Hematopoietic multipotent progenitor cell treated with erythropoietin and hydrocortisone succinate and interleukin-3 and kit ligand, for 6 days (in vitro differentiated cells): ENCODE results near the gene EMC9.

Experiments
- DNase-seq: peaks from one replicate; pipeline ENCODE4 v3.0.0-alpha.2; 2015

Gene EMC9

DNA sequence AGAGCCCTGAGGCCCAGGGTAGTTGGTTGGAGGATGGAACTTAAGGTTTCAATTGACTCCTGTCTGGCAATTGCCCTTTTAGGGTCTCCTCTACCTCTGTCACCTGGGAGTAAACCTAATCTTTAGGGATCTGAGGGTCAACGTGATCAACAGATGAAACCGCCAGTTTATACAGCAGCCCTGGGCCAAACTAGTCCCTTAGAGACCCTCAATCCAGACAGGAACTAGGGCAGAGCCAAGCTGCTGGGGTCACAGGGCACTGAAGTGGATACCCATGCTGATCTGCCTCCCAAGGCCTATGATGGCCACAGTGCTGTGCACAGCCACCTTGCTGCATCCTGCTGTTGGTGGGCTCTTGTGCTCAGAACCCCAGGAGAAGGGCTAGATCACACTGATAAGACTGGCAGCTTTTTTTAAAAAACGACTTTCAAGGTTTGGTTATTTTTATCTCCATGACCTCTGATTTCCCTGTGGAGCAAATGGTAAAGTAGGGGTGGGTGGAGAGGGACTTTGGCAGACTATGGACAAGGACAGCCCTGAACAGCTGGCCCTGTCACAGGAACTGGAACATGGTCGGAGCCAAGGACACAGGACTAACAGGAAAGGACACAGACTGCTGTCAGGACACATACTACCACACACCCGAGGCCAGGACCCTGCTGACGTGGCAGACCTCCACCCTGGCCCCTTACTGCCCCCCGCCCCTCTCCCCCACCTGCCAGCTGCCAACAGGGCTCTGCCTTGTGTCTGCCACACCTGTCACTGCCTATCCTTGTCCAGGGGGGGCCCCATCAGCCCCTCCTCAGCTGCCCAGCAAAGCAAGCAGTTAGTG, 10.5 kb downstream of the EMC9 start:
- no peak for DNase-seq

DNA sequence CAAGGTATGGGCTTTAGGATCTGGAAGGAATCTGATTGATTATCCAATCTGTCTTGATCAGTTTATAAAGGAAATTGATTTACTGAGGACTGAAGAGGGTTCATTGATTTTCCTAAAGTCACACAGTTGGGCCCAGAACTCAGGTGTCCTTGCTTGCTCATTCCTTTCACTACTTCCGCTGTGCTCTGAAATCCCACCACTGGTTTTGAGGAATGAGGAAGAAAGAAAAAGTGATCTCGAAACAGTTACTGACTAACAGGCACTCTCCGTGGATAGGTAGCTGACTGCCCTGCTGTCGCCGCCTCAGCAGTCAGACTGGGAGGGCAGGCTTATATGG, 11.0 kb downstream of the EMC9 start, which contains the start of gene FITM1:
Gene FITM1, plus strand, starts transcription at position 280 of the 337 bp plus-strand sequence. CDS start 905 bp downstream, outside the sequence.
- no peak for DNase-seq

DNA sequence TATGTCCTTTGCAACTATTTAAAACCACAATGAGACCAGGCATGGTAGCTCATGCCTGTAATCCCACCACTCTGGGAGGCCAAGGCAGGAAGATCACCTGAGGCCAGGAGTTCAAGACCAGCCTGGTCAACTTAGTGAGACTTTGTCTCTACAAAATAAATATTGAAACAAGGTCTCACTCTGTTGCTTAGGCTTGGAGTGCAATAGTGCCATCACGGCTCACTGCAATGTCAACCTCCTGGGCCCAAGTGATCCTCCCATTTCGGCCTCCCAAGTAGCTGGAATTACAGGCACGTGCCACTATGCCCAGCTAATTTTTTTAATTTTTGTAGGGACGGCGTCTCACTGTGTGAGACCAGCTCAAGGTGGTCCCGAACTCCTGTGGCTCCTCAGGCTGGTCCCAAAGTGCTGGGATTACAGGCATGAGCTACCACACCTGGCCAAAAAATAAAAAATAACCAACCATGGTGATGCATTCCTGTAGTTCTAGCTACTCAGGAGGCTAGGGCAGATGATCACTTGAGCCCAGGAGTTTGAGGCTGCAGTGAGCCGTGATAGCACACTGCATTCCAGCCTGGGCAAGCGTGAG, 11.9 kb downstream of the EMC9 start:
- no peak for DNase-seq

DNA sequence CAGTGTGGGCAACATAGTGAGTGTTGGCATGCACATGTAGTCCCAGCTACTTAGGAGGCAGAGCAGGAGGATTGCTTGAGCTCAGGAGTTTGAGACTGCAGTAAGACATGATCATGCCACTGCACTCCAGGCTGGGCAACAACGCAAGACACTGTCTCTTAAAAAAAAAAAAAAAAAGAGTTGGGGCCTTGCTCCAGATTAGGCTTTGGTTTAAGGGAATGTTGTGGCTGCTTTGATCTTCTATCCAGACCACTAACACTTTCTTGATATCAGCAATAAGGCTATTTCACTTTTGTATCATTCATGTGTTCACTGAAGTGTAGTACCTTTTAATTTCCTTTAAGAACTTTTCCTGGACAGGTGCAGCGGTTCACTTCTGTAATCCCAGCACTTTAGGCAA, 13.7 kb downstream of the EMC9 start:
- no peak for DNase-seq

DNA sequence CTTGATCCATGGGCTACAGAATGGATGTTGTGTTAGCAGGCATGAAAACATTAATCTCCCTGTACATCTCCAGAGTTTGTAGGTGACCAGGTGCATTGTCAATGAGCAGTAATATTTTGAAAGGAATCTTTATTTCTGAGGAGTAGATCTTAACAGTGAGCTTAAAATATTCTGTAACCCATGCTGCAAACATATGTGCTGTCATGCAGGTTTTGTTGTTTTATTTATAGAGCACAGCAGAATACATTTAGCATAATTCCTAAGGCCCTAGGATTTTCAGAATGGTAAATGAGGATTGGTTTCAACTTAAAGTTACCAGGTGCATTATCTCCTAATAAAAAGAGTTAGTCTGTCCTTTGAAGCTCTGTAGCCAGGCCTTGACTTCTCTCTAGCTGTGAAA, 14.5 kb downstream of the EMC9 start:
- no peak for DNase-seq

DNA sequence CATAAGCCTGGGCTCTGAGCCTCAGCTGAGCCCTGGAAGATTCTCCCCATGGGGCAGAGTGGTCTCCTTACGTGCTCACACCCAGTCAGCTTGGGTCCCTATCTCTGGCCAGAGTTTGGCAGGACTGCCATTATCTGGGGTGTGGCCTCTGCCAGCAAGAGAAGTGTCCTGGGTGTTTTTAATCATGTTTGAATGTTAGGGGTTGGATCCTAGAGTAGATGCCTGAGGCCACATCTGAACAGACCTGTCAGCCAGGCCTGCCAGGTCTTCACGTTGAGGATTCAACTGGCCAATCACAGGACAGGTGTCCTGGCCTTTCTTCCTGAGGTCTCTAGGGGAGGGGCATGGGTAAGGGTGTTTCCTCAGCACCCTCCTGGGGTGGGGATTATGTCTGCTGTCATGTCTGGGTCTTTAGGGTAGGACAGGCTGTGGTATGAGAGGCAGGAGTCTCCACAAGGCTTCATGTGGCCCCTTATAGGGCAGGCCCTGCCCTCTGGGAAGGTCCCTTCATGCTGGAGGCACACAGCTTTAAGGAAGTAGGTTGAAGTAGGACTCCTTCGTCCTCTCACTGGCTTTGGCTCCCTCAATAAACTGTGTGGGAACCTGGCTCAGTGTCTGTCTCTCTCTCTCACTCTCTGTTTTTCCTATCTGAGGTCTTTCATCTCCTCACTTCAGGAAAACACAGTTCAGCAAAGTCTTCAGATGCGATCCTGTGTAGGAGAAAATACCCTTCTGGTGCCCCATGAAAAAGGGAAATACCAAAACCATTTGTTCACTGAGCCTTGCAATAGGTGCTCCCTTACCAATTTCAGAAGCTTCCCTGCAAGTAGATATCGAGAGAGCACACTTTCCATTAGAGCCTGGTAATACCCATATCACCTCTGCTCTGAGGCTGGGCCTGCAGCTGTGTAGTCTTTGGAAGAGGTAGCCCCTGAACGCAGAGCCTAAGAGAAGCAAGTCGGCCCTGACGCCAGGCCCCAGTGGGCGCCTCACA, 17.7 kb downstream of the EMC9 start:
- peak; percentile 96 for DNase-seq

DNA sequence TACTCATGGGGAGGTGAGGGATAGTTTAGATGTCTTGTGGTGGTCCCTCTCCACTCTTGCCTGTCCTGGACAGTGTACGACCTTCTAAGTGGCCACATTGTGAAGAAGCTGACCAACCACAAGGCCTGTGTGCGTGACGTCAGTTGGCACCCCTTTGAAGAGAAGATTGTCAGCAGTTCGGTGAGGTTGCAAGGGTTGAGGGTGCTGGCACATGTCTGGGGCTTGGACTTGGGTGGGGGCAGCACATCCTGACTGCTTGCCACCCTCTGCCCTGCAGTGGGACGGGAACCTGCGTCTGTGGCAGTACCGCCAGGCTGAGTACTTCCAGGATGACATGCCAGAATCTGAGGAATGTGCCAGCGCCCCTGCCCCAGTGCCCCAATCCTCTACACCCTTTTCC, 18.5 kb downstream of the EMC9 start:
- DNase-seq, result peak; percentile 32

DNA sequence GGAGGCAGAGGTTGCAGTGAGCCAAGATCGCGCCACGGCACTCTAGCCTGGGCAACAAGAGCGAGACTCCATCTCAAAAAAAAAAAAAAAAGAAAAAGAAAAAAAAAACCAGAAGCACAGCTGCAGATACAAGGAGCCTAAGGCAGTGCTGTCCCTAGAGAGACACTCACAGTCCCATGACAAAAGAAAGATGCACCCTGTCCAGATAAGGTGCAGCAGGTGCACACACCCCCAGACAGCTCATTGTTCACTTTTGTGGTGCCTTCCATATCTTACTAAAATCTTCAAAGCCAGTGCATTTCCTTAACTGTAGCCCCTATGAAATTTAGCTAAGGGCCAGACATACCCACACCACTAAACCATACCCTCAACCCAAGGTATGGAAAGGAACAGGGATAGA, 19.0 kb downstream of the EMC9 start:
- DNase-seq, result peak; percentile 59

DNA sequence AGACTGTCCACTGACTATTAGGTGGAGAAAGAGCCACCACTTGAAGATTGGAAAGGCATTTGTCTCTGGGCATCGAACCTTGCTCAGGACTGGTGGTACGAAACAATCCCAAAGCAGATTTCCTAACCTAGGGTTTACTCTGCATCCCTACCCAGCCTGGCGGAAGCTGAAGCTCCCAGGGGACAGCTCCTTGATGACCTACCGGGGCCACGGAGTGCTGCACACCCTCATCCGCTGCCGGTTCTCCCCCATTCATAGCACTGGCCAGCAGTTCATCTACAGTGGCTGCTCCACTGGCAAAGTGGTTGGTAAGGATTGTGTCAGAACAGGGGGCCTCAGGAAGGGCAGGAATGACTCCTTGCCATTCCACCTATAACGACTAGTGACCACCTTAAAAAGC, 20.2 kb downstream of the EMC9 start:
- DNase-seq, result no peak

DNA sequence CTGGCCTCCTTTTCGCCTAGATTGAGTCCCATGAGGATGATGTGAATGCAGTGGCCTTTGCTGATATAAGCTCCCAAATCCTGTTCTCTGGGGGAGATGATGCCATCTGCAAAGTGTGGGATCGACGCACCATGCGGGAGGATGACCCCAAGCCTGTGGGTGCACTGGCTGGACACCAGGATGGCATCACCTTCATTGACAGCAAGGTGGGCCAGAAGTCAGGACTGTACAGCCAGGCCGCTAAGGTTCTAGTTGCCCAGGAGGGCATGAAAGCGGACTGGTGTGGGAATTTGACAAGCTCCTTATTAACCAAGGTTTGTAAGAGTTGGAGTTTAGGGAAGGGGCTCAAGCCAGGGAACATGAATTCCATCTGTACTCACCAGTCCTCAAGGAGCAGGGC, 21.7 kb downstream of the EMC9 start:
- DNase-seq, result no peak

DNA sequence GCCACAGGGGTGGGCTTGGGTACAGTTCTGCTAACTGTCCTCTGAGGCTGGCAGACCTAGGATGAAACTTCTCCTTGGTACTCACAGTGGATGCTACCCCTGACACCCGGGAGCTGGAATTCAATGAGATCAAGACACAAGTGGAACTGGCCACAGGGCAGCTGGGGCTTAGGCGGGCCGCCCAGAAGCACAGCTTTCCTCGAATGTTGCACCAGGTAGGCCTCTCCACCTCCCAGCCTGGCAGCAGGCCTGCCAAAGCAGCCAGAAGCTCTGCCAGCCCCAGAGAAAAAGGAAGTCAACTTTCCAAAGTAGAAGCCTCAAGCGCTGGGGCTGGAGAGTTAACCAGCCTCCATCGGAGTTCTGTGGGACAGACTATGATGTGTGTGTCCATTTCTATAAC, 24.2 kb downstream of the EMC9 start:
- no peak for DNase-seq

DNA sequence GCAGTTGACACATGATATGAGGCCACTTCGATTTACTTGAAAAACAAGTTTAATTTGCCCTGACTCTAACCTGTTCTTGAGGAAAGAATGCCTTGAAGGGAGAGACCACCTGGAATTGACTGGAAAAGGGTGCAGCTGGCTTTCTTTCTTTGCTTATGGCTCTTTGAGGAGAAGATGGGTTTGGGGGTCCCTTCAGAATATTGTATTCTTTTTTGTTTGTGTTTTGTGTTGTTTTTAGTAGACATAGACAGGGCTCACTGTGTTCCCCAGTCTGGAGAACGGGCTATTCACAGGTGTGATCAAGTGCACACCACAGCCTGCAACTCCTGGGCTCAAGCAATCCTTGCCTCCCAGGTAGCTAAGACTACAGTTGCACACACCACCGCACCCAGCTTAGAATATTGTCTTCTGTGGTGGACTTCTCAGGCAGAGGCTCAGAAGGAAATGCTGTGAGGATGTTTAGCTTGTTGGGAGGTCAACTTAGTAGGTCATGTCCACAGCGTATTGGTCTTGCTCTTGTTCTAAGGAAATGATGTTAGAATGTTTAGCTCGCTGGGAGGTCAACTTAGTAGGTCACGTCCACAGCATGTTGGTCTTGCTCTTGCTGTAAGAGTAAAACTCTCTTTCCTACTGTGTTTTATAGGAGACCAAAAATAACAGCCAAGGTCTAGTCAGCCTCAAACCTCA, 25.1 kb downstream of the EMC9 start:
- DNase-seq, result no peak

DNA sequence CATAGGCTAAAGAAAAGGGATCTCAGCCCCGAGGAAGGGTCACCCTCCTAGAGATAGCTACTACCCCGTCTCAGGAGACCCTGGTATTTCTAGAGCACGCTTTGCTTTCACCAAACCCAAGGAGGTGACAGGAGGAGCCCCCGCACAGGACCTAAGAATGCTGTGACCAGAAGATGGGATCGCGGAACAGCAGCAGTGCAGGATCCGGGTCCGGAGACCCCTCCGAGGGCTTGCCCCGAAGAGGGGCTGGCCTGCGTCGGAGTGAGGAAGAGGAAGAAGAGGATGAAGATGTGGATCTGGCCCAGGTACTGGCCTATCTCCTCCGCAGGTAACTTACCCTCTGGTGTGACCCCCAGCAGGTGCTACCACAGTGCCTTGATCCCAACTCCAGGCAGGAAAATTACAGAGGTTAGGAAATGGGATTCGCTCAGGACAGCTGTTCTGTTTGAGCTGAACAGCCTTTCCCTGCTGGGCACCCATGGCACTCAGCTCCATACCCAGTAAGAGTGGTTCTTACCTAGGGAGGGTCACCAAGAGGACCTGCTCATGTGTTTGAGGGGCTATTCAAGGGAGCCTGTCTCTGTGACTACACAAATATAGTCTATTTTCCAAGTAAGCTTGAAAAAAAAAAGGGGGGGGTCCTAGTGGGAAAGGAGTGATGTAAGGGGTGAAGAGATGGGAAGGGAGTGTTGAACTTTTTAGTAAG, 25.8 kb downstream of the EMC9 start:
- no peak for DNase-seq

DNA sequence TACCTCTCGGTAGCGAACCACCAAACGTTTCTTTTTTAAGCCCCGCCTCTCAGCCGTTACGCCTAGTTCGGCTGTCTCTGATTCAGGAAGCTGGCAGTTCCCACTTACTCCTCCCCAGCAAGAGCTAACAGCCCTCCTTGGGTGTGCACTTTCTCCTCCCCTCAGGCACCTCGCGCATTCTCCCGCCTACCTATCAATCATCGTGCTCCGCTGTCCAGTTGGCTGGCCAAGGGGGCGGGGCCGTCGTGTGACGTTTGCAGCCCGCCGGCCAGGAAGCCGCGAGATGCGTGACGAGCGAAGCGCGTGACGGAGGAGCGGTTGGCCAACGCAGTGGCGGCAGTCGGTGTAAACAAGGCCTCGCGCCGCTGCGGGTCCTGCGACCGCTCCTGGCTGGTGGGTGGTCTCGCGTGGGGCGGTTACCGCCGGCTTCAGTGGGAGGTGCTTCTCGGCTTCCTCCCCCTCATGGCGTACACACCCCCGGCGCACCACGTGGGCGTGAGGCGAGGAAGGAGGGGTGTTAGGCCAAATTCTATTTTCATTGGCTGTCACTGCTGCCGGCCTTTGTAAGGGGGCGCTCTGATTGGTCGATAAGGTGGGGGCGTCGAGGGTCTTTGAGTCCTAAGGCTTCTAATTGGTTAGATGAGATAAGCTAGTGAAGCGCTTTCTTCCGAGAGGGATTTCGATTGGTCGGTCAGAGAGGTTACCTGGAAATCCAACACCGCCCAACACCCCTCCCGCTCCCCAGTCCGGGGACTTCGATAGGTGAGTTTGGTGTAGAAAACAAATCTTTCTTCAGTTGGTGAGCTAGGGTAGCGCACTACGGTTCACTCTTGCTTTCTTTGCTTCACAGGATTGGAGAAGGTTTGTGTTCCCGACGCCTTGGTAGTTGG, 26.6 kb downstream of the EMC9 start, which contains the start of the genes DCAF11 and NRL:
Gene DCAF11, plus strand, starts transcription at position 246 of the 890 bp plus-strand sequence. CDS start 818 bp downstream, outside the sequence.
Gene NRL, minus strand, starts transcription at position 418 of the 890 bp plus-strand sequence. CDS start 32,101 bp downstream, outside the sequence.
- DNase-seq, result peak; percentile 100

DNA sequence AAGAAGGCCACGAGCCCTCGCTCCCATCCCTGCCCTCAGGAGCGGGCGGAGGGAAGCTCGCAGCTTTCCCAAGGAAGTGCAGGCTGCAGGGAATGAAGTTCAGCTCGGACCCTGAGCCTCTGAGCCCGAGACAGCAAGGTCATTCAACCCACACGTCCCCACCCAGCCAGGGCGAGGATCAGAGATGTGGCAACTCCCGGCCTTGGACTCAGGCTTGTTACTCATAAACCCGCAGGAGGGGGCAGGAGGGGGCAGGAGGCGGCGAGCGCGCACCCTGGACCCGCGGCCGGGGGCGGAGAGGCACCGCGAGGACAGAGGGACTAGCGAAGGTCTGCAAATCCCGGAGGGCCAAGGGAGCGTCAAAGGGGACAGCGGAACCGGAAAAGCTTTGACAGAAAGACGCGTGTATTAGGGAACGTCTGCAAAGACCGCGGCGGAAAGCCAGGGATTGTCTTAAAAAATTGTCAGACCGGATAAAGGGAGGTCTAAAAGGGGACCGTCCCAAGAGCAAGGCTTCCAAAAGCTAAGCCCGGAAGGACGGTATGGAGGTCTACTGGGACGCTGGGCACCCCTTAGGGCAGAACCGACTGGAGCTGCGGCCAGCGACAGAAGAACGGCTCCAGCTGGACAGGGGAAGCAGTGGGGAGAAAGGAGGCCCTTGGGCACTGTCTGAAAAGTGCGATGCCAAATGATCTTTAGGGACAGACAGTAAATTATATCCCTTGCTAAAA, 27.4 kb downstream of the EMC9 start:
- peak; percentile 95 for DNase-seq

DNA sequence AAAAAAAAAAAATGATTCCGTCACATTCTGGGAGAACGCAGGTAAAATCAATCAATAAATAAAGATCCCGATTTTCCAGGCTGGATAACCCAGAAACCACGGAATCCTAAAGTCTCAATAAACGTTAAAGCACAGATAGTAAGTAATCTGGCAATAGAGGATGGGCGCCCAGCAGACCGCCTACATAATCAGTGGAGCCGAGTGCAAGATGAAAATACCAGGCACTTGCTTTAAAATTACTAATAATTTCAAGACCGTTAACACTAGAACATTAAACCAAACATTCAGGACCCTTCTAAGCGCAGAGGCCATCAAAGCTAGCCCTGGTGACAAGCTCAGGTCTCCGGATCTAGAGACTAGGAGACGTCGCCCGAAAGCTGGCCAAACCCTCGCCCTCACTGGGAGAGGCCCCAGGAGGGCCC, 28.0 kb downstream of the EMC9 start:
- DNase-seq, result no peak

DNA sequence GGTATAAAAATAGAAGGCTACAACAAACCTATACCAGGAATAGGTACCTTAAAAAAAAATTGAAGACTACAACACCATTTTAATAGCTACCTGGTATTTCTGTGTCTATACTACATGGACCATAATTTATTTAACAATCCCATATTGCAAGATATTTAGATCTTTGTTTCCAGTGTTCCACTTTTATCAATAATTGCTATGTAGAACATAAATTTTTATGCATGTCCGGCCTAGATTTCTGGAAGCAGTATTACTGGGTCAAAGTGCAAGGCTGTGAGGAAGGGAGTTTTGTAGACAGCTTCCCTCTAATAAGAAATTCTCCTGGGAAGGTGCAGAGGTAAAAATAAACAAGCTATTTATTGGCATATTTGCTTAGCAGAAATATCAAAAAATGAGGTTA, 30.9 kb downstream of the EMC9 start:
- DNase-seq, result no peak

DNA sequence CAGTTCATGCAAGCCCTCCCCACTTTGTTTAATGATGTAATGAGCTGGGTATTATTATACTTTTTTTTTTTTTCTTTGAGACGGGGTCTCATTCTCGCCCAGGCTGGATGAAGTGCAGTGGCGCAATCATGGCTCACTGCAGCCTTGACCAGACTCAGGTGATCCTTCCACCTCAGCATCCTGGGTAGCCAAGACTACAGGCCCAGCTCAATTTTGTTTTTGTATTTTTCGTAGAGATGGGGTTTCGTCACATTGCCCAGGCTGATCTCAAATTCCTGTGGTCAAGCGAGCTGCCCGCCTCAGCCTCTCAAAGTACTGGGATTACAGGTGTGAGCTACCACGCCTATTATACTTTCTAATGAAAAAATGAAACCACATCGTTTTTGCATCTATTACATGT, 31.3 kb downstream of the EMC9 start:
- DNase-seq, result no peak

DNA sequence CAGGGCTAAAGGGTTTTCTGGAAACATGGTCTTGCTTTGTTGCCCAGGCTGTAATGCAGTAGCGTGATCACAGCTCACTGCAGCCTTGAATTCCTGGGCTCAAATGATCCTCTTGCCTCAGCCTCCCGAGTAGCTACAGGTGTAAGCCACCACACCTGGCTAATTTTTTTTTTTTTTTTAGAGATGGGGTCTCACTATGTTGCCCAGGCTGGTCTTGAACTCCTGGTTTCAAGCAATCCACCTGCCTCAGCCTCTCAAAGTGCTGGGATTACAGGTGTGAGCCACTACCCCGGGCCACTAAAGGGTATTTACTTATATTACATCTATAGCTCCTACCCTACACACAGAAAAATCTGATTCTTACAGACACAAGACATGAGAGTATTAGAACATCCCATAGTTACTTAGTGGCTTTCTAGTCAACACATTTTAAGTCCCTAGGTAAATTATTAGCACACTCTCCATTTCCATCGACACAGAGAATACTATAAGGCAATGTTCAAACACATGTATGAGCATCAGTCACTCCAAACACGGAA, 33.0 kb downstream of the EMC9 start:
- no peak for DNase-seq
